Pancreas (tissue), 10 donors: Measurements from ENCODE around the gene FABP3. TPM values are rescaled to one million over a fixed set of nuclear protein-coding genes. Genes with fewer than 3 reads are reported as not detected.

Experiments
- ATAC-seq, 4 donors: fragments of 200-7000 bp; cut with Tn5 transposase; one replicate each; pipeline versions ENCODE4 v1.8.0 to v1.9.1; 2020; ENCODE audit warnings: mild to moderate bottlenecking in 4 of 4, moderate library complexity in 4 of 4
- DNase-seq, 6 donors: peaks; one replicate each; pipeline ENCODE4 v3.0.0-alpha.2; 2020
- FAIRE-seq: peaks from 2 replicates; lab custom pipeline; 2012; peaks lifted over from hg19 to GRCh38; lab: Jason Lieb, UNC
- H3K27ac ChIP-seq, 4 donors: fragments of 200-600 bp; sonication (generic); 1 replicate in 3 of 4; 2 replicates in 1 of 4; pipeline versions ENCODE4 v1.5.0 to v1.8.0; 2020
- H3K27me3 ChIP-seq, 4 donors: fragments of 200-600 bp; one replicate each; pipeline ENCODE4 v1.8.0; 2021
- H3K36me3 ChIP-seq, 3 donors: fragments of 200-600 bp; sonication (generic) in 1 of 3; one replicate each; pipeline versions ENCODE4 v1.5.0 to v1.8.0; 2020 to 2021
- H3K4me1 ChIP-seq, 3 donors: fragments of 200-600 bp; one replicate each; pipeline ENCODE4 v1.8.0; 2021
- H3K4me3 ChIP-seq, 4 donors: fragments of 200-600 bp; sonication (generic) in 2 of 4; one replicate each; pipeline versions ENCODE4 v1.5.0 to v1.8.0; 2020 to 2021
- H3K9me3 ChIP-seq, 4 donors: fragments of 200-600 bp; one replicate each; pipeline ENCODE4 v1.8.0; 2021
- CTCF ChIP-seq, 4 donors: fragments of 200-600 bp; sonication (generic) in 3 of 4; IDR thresholded peaks; one replicate each; pipeline versions ENCODE4 v1.5.0 to v1.8.0; 2021; ENCODE audit warnings: antibody characterized with exemption in 4 of 4
- WGBS, 2 donors: extraction: QIAGEN DNeasy Blood & Tissue Kit; methylation state at CpG; one replicate each; pipeline ENCODE4 v1.1.7; 2013; 5-methylcytosine and 5-hydroxymethylcytosine counted together
- intact Hi-C, 3 donors: fragments of 100-400 bp; cut with DNase I; formaldehyde crosslinking; loops; one replicate each; pipeline versions ENCODE4 v1.11.1 to v1.14.2; 2022
- polyA plus RNA-seq, 2 donors: library from polyadenylated mRNA; stranded (reverse); fragments of 200-250 nt; gene quantifications; one replicate each; pipeline ENCODE4 v1.2.3, GENCODE V29; 2013
- total RNA-seq, 6 donors: library from RNA; stranded (reverse); fragmentation: NEBNext Ultra II Directional in 4 of 6; extraction: Animal tissue kit (Norgen Biotek cat#: 25700) in 4 of 6; gene quantifications; one replicate each; pipeline versions ENCODE4 v1.2.1 to v1.2.4, GENCODE V29; 2021 to 2023
- donor health status: healthy with polysubstance abuse.
- donor health status: DM: no; HTN: no; CAD: no; lungs with moderate emphysema.
- donor health status: DM: no; HTN: no; CAD: no.
- donor health status: control.
- donor health status: control.
- donor health status: Bipolar disorder and iron deficiency.
- donor health status: DM: yes; HTN: yes; CAD: no.
- donor health status: DM: no; HTN: no; CAD: no.
- donor health status: DM: no; HTN: no; CAD: no.
- donor health status: DM: yes; HTN: yes; CAD: no.

Gene FABP3
- total and polyA plus RNA-seq, 8 donors: 0.72 to 5.4 (median 2.7) TPM; not detected in 2

- Histone ChIP-seq H3K36me3 (no peaks in the 10 kb centered on the region), H3K9me3 (no peaks in the 10 kb centered on the region), H3K4me1 (no peaks in the 10 kb centered on the region), H3K27me3 (no peaks in the 10 kb centered on the region), H3K4me3 (no peak overlapping the region), H3K27ac (no peak overlapping the region)
- TF ChIP-seq CTCF (IDR thresholded peaks at IDR 0.05): no peak
- DNase-seq (no peak), ATAC-seq (no peak), FAIRE-seq (no peak)
- intact Hi-C loops: no loop called here
- WGBS, 2 donors: 58 to 73% methylated on average over 2 of the region's 2 CpGs
Observed at GRCh38 chr1:31366796-31367195, 6.1 kb downstream of the FABP3 start.

GRCh38 chr1:31364561-31365250, 8.2 kb downstream of the FABP3 start:
- Histone ChIP-seq H3K27ac (peak overlapping the region in 1 of 4 donors; percentile 8), H3K27me3 (no peaks in the 10 kb centered on the region), H3K4me1 (no peaks in the 10 kb centered on the region), H3K9me3 (no peaks in the 10 kb centered on the region), H3K36me3 (no peaks in the 10 kb centered on the region), H3K4me3 (no peak overlapping the region)
- ATAC-seq: peak in 1 of 4 donors; percentile 33
- WGBS, 2 donors: 77 to 78% methylated on average over 3 of the region's 3 CpGs
- TF ChIP-seq CTCF (IDR thresholded peaks at IDR 0.05): no peak
- FAIRE-seq: no peak
- intact Hi-C loops: no loop called here
- DNase-seq: no peak

- FAIRE-seq: no peak
- H3K4me3 ChIP-seq: no peak overlapping the region
- no peak overlapping the region for H3K27ac ChIP-seq
- WGBS, 2 donors: 94 to 95% methylated on average over 3 of the region's 3 CpGs
- no peaks in the 10 kb centered on the region for H3K9me3 ChIP-seq
- H3K4me1 ChIP-seq: no peaks in the 10 kb centered on the region
- intact Hi-C loops: no loop called here
- H3K27me3 ChIP-seq: no peaks in the 10 kb centered on the region
- no peak for ATAC-seq
- H3K36me3 ChIP-seq: no peaks in the 10 kb centered on the region
- DNase-seq: no peak
- TF ChIP-seq CTCF (IDR thresholded peaks at IDR 0.05): no peak
Observed at GRCh38 chr1:31362032-31362431, 10.8 kb downstream of the FABP3 start.

GRCh38 chr1:31361607-31362006, 11.3 kb downstream of the FABP3 start:
- H3K27me3 ChIP-seq: no peaks in the 10 kb centered on the region
- H3K36me3 ChIP-seq: no peaks in the 10 kb centered on the region
- WGBS, 2 donors: 96 to 98% methylated on average over 6 of the region's 6 CpGs
- no peak for DNase-seq
- H3K9me3 ChIP-seq: no peaks in the 10 kb centered on the region
- H3K4me1 ChIP-seq: no peaks in the 10 kb centered on the region
- no peak for ATAC-seq
- no peak for TF ChIP-seq CTCF (IDR thresholded peaks at IDR 0.05)
- H3K27ac ChIP-seq: no peak overlapping the region
- H3K4me3 ChIP-seq: no peak overlapping the region
- intact Hi-C loops: no loop called here
- no peak for FAIRE-seq

GRCh38 chr1:31356427-31356826, 16.4 kb downstream of the FABP3 start:
- H3K36me3 ChIP-seq: peaks cover 0 to 4% (median 0%) of the 10 kb centered on the region in 3 donors
- no peaks in the 10 kb centered on the region for H3K9me3 ChIP-seq
- no peak for FAIRE-seq
- intact Hi-C loops: no loop called here
- H3K27ac ChIP-seq: no peak overlapping the region
- WGBS, 2 donors: 91 to 93% methylated on average over 2 of the region's 2 CpGs
- H3K4me3 ChIP-seq: no peak overlapping the region
- no peaks in the 10 kb centered on the region for H3K4me1 ChIP-seq
- no peak for TF ChIP-seq CTCF (IDR thresholded peaks at IDR 0.05)
- ATAC-seq: no peak
- no peak for DNase-seq
- no peaks in the 10 kb centered on the region for H3K27me3 ChIP-seq
